NOMO-1 treated with dmso at 0.1 percent for 144 hours (cell line): ENCODE results near the gene ZBBX.
"Not testable (repeated sequence)": the region's sequence is repeated elsewhere in the genome, so short reads cannot be mapped to it uniquely, and the experiment has no call there.

Source experiments
- DNase-seq: peaks from one replicate; lab custom pipeline; 2025; ENCODE audit not compliant: unreplicated experiment; lab: John Stamatoyannopoulos, UW

ZBBX gene

GRCh38 chr3:167380004-167380689 is at the start of gene ZBBX:
Gene ZBBX, minus strand, starts transcription at chr3:167380297. Its CDS starts 7,396 bp downstream, at chr3:167372901.
- peak; percentile 76 for DNase-seq

GRCh38 chr3:167426962-167427361 is 46.9 kb upstream of the ZBBX start:
- DNase-seq = not testable (repeated sequence)

GRCh38 chr3:167422396-167422795 is 42.3 kb upstream of the ZBBX start:
- DNase-seq = not testable (repeated sequence)

GRCh38 chr3:167409611-167410010 is 29.5 kb upstream of the ZBBX start:
- no peak for DNase-seq

- DNase-seq = peak; percentile 25
Observed at GRCh38 chr3:167406876-167407492, 26.9 kb upstream of the ZBBX start.

GRCh38 chr3:167397826-167398225 is 17.7 kb upstream of the ZBBX start:
- no peak for DNase-seq

- no peak for DNase-seq
Observed at GRCh38 chr3:167396075-167396474, 16.0 kb upstream of the ZBBX start.

GRCh38 chr3:167394003-167394402 is 13.9 kb upstream of the ZBBX start:
- no peak for DNase-seq

- DNase-seq = no peak
Observed at GRCh38 chr3:167382155-167382554, 2.1 kb upstream of the ZBBX start.

GRCh38 chr3:167375478-167375877 is 4.6 kb downstream of the ZBBX start:
- no peak for DNase-seq

- no peak for DNase-seq
Observed at GRCh38 chr3:167372138-167372537, 8.0 kb downstream of the ZBBX start.

GRCh38 chr3:167361948-167362347 is 18.1 kb downstream of the ZBBX start:
- DNase-seq = no peak

GRCh38 chr3:167361306-167361705 is 18.8 kb downstream of the ZBBX start:
- no peak for DNase-seq

GRCh38 chr3:167355446-167355845 is 24.7 kb downstream of the ZBBX start:
- no peak for DNase-seq

- DNase-seq = no peak
Observed at GRCh38 chr3:167354751-167355150, 25.3 kb downstream of the ZBBX start.

- peak; percentile 21 for DNase-seq
Observed at GRCh38 chr3:167350245-167350862, 29.7 kb downstream of the ZBBX start.

GRCh38 chr3:167346171-167346570 is 33.9 kb downstream of the ZBBX start:
- DNase-seq = no peak

- DNase-seq = peak; percentile 51
Observed at GRCh38 chr3:167330993-167331785, 48.9 kb downstream of the ZBBX start.

GRCh38 chr3:167323572-167323971 is 56.5 kb downstream of the ZBBX start:
- DNase-seq = no peak

- peak; percentile 62 for DNase-seq
Observed at GRCh38 chr3:167318996-167319615, 61.0 kb downstream of the ZBBX start.

- DNase-seq = no peak
Observed at GRCh38 chr3:167318306-167318705, 61.8 kb downstream of the ZBBX start.
